Raji (cell line): ENCODE measurements around the gene RNF168.

Source experiments
- POLR2A ChIP-seq: IDR thresholded peaks from 2 replicates; pipeline ENCODE4 v1.6.1; 2011; ENCODE audit warnings: low read depth, low read length, control low read depth; ENCODE audit not compliant: insufficient read depth

The RNF168 gene

DNA sequence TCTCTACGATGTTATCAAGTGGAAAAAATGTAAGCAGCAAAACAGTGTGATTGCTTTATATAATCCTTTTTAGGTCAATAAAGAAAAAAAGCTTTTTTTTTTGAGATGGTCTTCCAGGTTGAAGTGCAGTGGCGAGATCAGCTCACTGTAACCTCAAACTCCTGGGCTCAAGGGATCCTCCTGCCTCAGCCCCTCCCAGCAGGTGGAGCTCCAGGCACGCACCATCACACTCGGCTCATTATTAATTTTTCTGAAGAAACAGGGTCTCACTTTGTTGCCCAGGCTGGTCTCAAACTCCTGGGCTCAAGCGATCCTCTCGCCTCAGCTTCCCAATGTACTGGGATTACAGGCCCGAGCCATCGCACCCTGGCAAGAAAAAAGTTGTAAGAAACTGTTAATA, 17.3 kb downstream of the RNF168 start:
- no peak for TF ChIP-seq POLR2A

DNA sequence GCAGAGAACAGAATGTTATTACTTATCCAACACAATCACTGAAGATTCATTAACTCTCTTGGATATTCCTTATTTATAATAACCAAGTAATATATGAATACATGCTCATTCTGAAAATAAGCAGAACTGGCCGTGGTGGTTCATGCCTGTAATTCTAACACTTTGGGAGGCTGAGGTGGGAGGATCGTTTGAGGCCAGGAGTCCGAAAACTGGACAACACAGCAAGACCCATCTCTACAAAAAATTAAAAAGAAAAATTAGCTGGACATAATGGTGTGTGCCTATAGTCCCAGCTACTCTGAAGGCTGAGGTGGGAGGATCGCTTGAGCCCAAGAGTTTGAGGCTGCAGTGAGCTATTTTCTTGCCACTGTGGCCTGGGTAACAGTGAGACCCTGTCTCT, 25.9 kb downstream of the RNF168 start:
- no peak for TF ChIP-seq POLR2A

DNA sequence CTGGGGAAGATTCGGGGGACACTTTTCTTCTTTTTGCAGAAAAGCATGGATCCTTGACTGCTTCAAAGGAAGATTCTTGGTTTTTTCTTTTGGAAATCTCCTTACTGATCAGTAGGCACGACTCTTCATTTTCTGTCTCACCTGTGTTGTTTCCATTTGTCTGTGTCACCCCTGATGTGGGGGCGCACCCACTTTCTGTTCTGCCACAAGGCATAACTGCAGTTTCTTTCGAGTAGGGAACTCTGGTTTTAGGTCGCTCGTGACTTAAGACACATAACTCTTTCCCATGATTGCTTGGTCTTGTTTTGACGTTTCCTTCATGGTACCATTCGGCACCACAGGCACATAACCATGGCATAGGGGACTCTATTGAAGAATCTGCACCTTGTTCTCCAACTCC, 31.3 kb downstream of the RNF168 start:
- TF ChIP-seq POLR2A, result no peak

DNA sequence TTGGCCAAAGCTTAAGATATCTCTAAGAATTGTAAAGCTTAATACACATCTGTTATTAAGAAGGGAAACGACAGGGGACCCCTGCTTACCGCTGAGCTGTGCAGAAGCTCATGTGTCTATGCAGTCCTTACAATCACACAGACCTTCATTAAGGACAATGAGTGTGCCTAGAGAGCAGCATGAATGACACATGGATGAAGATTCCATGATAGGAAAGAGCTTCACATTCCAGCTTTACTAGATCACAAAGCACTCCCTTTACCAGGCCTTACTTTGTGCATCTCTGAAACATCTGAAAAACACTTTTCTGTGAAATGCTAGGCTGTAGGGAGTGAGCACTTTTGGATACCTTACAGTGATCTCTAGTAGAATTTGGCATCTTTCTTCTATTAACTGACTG, 32.0 kb downstream of the RNF168 start:
- TF ChIP-seq POLR2A, result no peak

DNA sequence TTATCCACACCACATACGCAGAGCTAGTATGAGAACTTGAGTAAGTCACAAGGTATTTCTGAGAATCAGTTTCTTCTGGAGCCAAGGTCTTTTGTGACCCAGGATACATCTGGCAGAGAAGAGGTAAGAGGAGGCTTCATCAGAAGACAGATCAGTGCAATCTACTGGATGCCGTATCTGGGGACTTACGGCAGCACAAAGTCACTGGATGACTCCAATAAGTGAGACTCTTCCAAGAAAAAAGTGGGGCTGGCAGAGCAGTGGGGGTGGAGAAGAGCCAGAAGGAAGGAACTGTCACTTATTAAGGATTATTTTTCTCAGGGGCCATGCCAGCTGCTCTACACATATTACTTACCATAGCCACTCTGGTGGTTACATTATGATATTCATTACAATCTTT, 39.8 kb downstream of the RNF168 start:
- TF ChIP-seq POLR2A, result no peak

DNA sequence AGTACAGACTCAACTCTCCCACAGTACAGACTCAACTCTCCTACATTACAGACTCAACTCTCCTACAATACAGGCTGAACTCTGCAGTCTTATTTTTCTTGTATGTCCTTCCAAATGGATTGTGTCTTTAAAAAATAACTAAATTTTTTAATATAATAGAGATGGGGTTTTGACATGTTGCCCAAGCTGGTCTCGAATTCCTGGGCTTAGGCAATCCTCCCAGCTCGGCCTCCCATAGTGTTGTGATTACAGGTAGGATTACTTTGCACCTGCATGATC, 40.2 kb downstream of the RNF168 start:
- no peak for TF ChIP-seq POLR2A

DNA sequence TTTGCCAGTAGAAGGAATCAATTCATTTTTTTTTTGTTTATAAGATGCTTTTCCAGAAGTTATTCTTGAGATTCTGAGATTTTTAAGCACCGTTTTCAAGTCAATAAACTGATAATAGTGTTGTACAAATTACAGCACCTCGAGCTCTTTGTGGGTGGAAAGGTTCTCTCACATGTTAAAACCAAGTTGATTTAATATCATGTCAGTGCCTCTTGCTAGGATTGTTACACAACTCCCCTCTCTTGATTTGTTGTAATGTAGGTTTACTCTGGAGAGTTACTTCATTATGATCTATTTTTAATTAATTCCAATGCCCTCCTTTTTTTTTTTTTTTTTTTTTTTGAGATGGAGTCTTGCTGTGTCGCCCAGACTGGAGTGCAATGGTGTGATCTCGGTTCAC, 45.5 kb downstream of the RNF168 start:
- no peak for TF ChIP-seq POLR2A

DNA sequence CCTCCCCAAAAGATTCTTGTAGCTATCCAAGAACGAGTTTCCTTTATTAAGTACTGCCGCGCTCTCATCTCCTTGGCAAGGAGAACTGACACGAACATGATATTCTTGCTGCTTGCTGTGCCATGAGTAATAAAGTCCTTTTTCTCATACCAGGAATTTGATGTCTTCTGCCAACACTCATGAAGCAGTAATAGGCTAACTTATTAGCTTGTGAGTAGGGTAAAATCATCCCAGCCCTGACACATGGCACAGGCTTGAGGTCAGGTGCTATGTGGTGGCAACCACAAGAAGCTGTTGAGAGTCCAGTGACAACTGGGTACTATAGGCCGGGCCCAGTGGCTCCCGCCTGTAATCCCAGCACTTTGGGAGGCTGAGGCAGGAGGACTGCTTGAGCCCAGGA, 48.6 kb downstream of the RNF168 start:
- TF ChIP-seq POLR2A, result no peak

DNA sequence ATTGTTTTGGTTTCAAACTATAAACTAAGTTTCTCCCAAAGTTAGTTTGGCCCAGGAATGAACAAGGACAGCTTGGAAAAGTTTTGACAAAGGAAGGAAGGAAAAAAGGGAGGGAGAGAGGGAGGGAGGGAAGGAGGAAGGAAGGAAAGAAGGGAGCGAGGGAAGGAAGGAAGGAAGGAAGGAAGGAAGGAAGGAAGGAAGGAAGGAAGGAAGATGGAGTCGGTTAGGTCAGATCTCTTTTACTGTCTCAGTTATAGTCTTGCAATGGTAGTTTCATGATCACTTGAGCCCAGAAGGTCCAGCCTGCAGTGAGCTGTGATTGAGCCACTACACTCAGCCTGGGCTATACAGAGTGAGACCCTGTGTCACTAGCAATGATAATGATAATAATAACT, 59.1 kb downstream of the RNF168 start:
- TF ChIP-seq POLR2A, result no peak

DNA sequence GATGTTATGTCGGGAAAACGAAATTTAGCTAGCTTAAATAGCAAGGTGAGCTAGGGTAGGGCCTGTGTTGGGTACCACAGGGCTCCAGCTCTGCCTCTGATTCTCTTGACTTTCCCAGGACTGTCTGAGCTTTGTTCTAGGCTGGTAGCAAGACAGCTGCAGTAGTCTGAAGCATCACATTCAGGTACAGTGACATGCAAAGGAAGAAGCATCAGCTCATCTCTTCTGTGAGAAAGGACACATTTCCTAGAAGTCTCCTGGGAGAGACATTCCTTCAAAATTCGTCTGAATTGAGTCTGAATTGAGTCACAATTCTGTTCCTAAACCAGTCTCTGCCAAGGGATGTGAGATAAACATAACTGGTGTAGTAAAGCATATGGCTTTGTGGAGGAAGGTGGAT, 62.9 kb downstream of the RNF168 start:
- TF ChIP-seq POLR2A, result no peak

DNA sequence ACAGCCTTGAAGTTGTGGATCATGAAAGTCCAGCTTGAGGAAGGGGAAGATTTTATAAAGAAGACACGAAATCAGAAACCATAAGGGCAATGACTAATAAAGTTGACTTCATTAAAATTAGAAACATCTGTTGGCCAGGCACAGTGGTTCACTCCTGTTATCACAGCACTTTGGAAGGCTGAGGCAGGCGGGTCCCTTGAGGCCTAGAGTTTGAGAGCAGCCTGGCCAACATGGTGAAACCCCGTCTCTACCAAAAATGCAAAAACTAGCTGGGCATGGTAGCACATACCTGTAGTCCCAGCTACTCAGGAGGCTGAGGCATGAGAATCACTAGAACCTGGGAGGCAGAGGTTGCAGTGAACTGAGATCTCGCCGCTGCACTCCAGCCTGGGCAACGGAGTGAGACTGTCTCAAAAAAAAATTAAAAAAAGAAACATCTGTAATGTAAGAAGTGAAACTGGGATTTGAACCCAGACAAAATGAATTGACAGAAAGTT, 63.5 kb downstream of the RNF168 start:
- no peak for TF ChIP-seq POLR2A

DNA sequence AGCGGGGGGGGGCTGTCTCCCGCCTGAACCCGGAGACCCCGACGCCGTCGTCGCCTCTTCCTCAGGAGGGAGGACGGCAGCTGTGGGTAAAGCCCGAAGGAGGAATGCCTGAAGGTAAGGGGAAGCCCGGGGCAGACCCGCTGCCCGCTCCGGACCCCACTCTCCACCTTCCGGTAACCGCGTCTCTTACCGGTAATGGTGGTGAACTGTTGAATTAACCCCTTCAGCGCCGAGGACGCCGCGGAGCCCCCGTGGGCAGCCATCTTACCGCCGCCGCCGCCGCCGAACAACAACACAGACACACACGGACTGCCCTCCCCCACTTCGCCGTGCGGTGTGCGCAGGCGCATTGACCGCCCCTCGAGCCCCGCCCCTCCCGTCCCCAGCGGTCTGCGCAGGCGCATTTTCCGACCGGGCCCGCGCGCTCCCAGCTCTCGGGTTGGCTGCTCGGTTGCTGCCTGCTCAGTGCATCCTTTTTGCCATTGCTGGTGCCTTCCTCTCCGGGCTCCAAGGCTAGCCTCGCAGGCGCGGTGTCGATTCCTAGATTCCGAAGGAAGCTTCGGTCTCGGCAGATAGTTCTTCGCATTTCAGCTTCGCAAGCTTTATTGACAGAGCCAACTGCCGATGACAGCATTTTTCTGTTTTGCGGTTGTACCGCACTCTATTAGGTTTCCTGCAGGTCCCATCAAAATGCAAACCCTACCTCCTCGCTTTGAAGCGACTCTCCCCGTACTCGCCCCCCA, 71.3 kb downstream of the RNF168 start, which contains the start of gene UBXN7:
UBXN7 (minus strand) TSS at position 291 of the 743 bp plus-strand sequence; CDS start at position 263, 28 bp downstream.
- peak; percentile 97 for TF ChIP-seq POLR2A

DNA sequence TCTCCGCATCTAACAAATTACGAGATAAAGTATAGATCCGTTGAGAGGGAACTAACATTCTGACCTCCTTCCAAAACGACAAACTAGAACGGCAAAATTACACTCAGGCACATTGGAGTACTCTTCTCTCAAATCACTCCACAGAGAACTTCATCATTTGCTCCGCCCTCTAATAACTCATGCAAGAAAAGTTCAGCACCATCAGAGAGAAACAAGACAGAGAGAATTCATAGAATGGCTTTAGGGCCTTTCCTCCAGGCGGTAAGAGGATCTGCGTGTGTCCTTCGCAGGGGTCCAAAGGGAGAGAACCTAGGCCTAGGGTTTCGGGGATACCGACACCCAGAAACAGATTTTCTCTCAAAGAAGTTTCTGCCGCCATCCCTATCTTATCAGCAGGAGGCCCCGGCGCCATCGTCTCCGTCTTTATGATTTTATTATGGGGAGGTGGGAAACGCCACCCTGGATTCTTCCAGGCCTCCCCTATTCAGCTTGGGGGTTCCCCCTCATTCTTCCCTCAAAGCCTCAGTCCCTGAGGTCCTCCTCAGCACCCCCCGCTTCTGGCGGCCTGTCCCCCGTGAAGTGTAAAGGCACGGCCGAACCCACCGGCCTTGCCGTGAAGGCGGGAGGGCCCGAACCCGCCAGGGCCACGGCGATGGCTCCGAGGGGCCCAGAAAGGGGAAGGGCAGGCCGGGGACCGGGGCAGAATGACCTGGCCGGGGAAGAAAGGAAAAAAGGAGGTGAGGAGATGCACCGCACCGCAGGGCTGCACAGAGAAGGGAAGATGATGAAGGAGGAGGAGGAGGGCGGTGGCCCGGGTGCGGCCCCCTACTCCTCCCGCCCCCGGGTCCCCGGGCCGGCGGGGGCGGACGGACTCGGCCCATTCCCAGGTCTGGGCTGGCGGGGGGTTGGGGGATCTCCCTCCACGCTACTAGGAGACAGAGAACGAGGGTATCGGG, 72.1 kb downstream of the RNF168 start:
- peak; percentile 68 for TF ChIP-seq POLR2A

DNA sequence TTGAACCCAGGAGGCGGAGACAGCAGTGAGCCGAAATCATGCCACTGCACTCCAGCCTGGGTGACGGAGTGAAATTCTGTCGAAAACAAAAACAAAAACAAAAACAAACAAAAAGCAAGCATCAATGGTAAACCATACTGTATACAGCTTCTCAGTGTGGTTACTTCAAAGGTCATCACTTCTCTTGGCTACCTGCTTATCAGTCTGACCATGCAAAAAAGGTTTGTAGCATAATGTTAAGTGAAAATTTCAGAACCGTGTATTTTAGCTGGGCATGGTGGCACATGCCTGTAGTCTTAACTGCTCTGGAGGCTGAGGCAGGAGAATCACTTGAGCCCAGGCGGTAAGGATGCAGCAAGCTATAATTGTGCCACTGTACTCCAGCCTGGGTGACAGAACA, 75.5 kb downstream of the RNF168 start:
- no peak for TF ChIP-seq POLR2A

DNA sequence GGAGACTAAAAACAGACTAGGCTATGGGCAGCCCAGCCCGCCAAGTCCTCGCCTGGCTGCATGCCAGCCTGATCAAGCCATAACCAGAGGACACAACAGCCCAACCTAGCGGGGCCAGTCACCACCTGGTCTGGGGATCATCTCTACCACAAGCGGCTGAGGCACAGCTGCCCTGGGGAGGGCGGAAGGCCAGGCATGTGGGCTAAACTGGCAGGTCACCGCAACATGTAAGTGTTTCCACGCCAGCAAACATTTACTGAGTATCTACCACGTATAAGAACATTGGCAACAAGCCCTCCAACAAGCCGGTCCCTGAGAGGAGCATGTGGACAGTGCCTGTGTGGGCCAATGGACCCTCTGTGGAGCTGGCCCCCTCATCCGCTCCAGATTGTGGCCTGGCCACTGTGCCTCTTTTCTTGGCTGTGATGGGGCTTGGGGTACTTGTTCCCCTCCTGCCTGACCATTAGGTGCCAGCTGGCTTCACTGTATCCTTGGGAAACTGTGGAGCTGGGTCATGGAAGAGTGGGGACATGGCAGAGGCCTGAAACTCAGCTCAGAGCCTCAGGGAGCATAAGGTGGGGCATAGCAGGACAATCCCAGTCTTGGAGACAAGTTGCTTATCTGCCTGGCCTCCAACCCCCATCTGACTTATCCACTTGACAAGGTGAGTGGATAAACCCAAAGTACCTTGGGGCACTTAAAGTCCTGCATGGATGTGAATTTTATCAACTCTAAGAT, 80.4 kb downstream of the RNF168 start:
- no peak for TF ChIP-seq POLR2A

DNA sequence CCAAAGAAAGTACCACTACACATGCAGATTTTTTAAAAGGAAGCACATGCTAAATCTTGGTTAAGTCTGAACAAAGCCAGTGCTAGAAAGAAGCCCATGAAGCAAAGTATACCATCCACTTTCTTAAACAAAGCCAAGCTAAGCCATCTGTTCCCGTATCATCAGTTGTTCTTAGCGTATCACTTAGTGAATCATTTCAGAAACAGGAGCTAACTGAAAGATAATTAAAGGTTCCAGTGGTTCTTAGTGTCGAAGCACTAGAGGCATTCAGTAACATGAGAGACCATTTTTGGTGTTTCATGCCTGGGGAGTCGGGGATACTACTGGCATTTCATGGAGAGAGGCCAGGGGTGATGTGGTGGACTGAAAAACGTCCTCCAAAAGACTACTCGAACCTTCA, 84.2 kb downstream of the RNF168 start:
- TF ChIP-seq POLR2A, result no peak
